Kidney epithelial cell (primary cell): ENCODE measurements around the gene NBAS. TPM values are rescaled to one million over a fixed set of nuclear protein-coding genes. Genes with fewer than 3 reads are reported as not detected.

Experiments
- DNase-seq: peaks from one replicate; pipeline ENCODE4 v3.0.0-alpha.2; 2010; ENCODE audit warnings: low read depth
- H3K27me3 ChIP-seq: 2 replicates; pipeline ENCODE4 v1.6.0; 2011; ENCODE audit warnings: low read length; ENCODE audit not compliant: control insufficient read depth, insufficient read depth
- H3K36me3 ChIP-seq: 2 replicates; pipeline ENCODE4 v1.5.1; 2011; ENCODE audit warnings: low read length; ENCODE audit not compliant: control insufficient read depth, insufficient read depth
- H3K4me3 ChIP-seq: 2 replicates; pipeline ENCODE4 v1.5.1; 2011; ENCODE audit warnings: low read depth, mild to moderate bottlenecking, control low read depth, low read length
- total RNA-seq: library from RNA; depleted of rRNA; stranded (reverse); fragments of >200 nt; gene quantifications from 2 replicates; pipeline ENCODE4 v1.2.3, GENCODE V29; 2015
- TF ChIP-seq, protein P1 (sequence below): IDR thresholded peaks from 2 replicates; pipeline ENCODE4 v1.5.1; 2011; ENCODE audit warnings: mild to moderate bottlenecking, moderate library complexity, low read length, control low read depth, inconsistent platforms; ENCODE audit not compliant: insufficient read depth, poor library complexity, severe bottlenecking

NBAS gene
- total RNA-seq, 1 donor from 2014 or later, result 67.0 TPM

DNA sequence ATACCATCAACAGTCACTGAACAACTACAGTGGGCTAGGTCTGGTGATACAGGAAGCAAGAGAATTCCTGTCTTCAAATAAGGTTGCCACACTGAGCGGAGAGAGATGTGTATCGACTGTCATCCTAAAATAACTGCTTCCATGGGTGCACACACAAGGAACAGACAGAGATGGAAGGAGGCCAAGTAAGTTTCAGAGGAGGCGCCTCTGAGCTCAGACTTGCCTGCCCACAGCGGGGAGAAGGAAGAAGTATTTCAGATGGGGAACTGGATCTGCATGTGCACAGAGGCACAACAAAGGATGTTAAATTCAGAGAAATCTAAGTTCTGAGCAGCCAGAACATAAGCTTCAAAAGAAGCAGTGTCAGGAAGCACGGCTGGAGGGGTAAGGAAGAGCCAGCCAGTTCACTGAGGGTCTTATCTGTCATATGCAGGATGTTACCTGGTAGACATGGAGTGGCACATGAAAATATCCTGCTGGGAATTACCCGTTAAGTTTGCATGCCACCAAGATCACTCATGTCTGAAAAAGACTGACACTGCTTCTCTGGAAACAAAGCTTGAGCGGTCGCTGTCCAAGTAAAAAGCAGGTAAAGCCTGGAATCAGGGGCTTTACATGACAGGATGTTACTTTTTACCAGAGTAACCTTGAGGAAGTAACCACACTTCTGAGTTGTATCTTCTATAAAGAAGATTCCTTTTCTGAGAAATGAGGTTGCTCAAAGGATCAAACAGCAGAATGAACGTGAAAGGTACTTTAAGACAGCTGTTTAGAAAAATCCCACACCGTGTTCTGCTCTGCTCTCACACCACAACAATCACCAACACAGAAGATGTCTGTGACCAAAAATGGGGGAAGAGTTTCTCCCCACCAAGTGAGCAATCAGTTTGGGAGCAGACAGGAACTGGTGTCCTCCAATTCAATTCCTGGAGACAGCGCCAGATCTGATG lies 260.2 kb downstream of the NBAS start:
- TF ChIP-seq, protein P1, sequence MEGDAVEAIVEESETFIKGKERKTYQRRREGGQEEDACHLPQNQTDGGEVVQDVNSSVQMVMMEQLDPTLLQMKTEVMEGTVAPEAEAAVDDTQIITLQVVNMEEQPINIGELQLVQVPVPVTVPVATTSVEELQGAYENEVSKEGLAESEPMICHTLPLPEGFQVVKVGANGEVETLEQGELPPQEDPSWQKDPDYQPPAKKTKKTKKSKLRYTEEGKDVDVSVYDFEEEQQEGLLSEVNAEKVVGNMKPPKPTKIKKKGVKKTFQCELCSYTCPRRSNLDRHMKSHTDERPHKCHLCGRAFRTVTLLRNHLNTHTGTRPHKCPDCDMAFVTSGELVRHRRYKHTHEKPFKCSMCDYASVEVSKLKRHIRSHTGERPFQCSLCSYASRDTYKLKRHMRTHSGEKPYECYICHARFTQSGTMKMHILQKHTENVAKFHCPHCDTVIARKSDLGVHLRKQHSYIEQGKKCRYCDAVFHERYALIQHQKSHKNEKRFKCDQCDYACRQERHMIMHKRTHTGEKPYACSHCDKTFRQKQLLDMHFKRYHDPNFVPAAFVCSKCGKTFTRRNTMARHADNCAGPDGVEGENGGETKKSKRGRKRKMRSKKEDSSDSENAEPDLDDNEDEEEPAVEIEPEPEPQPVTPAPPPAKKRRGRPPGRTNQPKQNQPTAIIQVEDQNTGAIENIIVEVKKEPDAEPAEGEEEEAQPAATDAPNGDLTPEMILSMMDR, result no peak
- no peak for DNase-seq
- Histone ChIP-seq H3K27me3 (no peaks in the 10 kb centered on the region), H3K4me3 (no peak overlapping the region), H3K36me3 (no peaks in the 10 kb centered on the region)

DNA sequence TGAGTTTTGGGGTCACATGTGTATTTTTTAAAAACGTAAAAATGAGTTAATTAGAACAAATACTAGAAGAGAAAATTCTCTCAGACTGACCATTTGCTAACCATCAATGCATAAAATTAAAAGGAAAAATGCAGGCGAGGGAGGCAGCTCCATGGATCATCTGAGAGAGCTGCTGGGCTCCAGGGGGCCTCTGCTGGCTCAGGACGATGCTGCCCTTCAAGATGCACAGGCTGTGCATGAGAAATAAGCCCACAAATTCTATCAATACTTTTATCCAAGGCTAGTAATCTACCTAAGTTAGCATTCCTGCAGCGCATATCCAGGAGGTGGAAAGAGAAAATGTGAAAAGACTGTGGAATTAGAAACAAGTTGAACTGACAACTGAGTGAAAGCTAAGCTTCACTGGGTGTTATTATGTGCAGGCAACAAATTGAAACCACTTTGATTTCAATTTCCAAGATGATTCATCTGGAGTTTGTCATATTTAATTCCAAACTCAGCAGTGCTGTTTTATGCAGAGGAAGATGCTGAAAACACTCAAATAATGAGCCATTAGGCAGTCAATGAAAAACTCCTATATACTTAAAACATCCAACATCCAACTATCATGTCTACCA lies 261.1 kb downstream of the NBAS start:
- no peak for DNase-seq
- TF ChIP-seq, protein P1, result no peak
- no peak overlapping the region for H3K4me3 ChIP-seq
- no peaks in the 10 kb centered on the region for H3K27me3 ChIP-seq
- H3K36me3 ChIP-seq, result no peaks in the 10 kb centered on the region

DNA sequence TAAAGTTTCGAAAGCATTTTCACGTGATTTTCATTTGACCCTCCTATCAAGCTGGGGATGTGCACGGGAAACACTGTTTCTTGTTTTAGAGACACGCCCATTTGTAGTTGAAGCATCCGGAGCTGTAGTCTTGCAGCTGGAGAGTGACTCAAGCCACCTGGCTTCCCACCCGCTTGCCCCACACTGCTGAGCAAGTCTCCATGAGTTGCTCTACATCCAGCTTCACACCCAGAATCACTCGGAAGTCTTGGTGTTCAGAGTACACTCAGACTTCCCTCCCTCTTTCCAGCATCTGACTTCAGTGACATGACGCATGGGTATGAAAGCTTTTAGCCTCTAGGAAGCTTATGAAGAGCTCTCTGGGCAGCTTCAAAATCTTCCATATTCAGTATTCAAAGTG lies 262.4 kb downstream of the NBAS start:
- Histone ChIP-seq H3K36me3 (no peaks in the 10 kb centered on the region), H3K27me3 (no peaks in the 10 kb centered on the region), H3K4me3 (no peak overlapping the region)
- DNase-seq, result peak; percentile 48
- TF ChIP-seq, protein P1, result no peak

DNA sequence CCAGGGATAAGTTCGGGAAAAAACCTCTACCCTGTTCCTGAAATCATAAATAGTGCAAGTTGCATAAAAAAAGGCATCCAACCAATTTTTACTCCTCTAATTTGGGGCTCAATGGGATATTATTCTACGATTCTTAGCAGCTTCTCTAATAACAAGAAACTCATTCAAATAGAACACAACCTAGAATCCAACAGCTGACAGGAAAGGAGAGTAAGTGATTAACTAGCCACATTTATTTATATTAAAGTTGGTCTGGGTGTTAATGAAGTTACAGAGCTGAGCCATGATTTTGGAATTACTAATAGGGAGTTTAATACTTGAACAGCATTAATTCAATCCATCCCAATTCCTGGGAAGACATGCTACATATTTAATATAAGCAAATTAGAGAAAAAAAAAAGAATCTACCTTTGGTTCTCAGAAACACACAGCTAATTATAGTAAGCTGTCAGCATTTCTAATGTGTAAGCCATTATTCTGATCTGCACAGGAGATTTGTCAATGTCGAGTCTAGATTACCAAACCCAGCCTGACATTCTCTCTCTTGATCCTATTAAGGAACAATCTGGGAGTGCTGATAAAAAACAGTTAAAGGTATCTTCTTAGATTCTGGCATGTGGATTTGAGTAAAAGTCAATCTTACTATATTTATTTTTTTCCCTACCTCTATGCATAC lies 267.7 kb downstream of the NBAS start:
- Histone ChIP-seq H3K4me3 (no peak overlapping the region), H3K27me3 (no peaks in the 10 kb centered on the region), H3K36me3 (no peaks in the 10 kb centered on the region)
- DNase-seq, result peak; percentile 18
- TF ChIP-seq, protein P1, result no peak

DNA sequence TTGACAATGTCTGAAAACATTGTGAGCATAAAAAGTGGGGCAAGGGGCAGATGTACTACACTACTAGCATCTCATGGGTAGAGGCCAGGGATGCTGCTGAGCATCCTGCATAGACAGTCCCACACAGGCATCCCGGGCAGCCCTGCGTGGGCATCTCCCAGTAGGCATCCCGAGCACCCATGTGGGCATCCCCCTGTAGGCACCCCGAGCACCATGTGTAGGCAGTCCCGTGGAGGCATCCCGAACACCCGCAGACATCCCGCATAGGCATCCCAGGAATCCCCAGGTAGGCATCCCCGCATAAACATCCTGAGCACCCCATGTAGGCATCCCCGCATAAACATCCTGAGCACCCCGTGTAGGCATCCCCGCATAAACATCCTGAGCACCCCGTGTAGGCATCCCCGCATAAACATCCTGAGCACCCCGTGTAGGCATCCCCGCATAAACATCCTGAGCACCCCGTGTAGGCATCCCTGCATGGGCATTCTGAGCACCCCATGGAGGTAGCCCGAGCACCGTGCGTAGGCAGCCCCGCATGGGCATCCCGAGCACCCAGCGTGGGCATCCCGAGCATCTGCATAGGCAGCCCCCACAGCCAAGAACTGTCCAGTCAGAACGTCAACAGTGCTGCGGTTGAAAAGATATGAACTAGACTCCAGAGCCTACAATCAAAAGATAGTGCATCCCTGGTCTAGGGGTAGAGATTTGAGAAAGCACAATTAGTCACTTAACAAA lies 273.5 kb downstream of the NBAS start:
- DNase-seq, result no peak
- TF ChIP-seq, protein P1, result no peak
- H3K36me3 ChIP-seq, result no peaks in the 10 kb centered on the region
- no peak overlapping the region for H3K4me3 ChIP-seq
- no peaks in the 10 kb centered on the region for H3K27me3 ChIP-seq
